Right lobe of liver (tissue), 6 donors: Measurements from ENCODE around the gene MRPL36. TPM values are rescaled to one million over a fixed set of nuclear protein-coding genes. Genes with fewer than 3 reads are reported as not detected.
A peak's percentile ranks its signal among the peaks of the same experiment; 100 is the strongest.

Experiments
- ATAC-seq, 4 donors: fragments of 200-7000 bp; cut with Tn5 transposase; one replicate each; pipeline ENCODE4 v1.9.1; 2020; ENCODE audit warnings: mild to moderate bottlenecking in 4 of 4, moderate library complexity in 4 of 4
- DNase-seq, 3 donors: peaks; one replicate each; pipeline ENCODE4 v3.0.0-alpha.2; 2020
- H3K27ac ChIP-seq, 3 donors: fragments of 200-600 bp; one replicate each; pipeline ENCODE4 v1.8.0; 2022
- H3K27me3 ChIP-seq, 2 donors: fragments of 200-600 bp; one replicate each; pipeline ENCODE4 v1.8.0; 2022
- H3K36me3 ChIP-seq, 4 donors: fragments of 200-600 bp; sonication (generic) in 1 of 4; one replicate each; pipeline versions ENCODE4 v1.5.1 to v1.8.0; 2017 to 2022; ENCODE audit warnings: control low read depth in 1 of 4
- H3K4me1 ChIP-seq, 4 donors: fragments of 200-600 bp; sonication (generic) in 1 of 4; one replicate each; pipeline versions ENCODE4 v1.5.1 to v1.8.0; 2017 to 2022; ENCODE audit warnings: control low read depth in 1 of 4
- H3K4me3 ChIP-seq, 3 donors: fragments of 200-600 bp; one replicate each; pipeline ENCODE4 v1.8.0; 2022
- H3K9me3 ChIP-seq, 4 donors: fragments of 200-600 bp; sonication (generic) in 1 of 4; one replicate each; pipeline versions ENCODE4 v1.5.1 to v1.8.0; 2017 to 2022; ENCODE audit warnings: control low read depth in 1 of 4
- CTCF ChIP-seq, 4 donors: fragments of 200-600 bp in 3 of 4; fragments of 450-650 bp in 1 of 4; IDR thresholded peaks; one replicate each; pipeline versions ENCODE4 v1.5.1 to v1.8.0; 2016 to 2022; ENCODE audit warnings: antibody characterized with exemption in 4 of 4, mild to moderate bottlenecking in 2 of 4
- POLR2A ChIP-seq: fragments of 450-650 bp; IDR thresholded peaks from one replicate; pipeline ENCODE4 v1.6.1; 2017; ENCODE audit warnings: antibody characterized with exemption, mild to moderate bottlenecking
- whole genome bisulfite sequencing: methylation state at CpG from one replicate; pipeline ENCODE4 v1.1.6; 2018; ENCODE audit warnings: low coverage, low lambda C conversion rate; ENCODE audit not compliant: insufficient coverage; ENCODE audit errors: missing lambda C conversion rate; 5-methylcytosine and 5-hydroxymethylcytosine counted together
- intact Hi-C, 2 donors: fragments of 100-400 bp; cut with DNase I; formaldehyde crosslinking; loops; one replicate each; pipeline versions ENCODE4 v1.11.2 to v1.14.1; 2022
- total RNA-seq, 6 experiments: library from RNA; depleted of rRNA in 2 of 6; stranded (reverse); fragments of >200 nt in 2 of 6; fragmentation: NEBNext Ultra II Directional in 3 of 6; extraction: Animal tissue kit (Norgen Biotek cat#: 25700) in 3 of 6; gene quantifications; one replicate each; pipeline versions ENCODE4 v1.1.0 to v1.2.4, GENCODE V29; 2016 to 2023
- donor health status: DM: no; HTN: yes; CAD: no.
- donor health status: DM: no; HTN: no; CAD: no.
- donor health status: DM: no; HTN: no; CAD: no.
- donor health status: DM: no; HTN: yes; CAD: no.
- donor health status: DM: no; HTN: yes; CAD: no.

Gene MRPL36
- total RNA-seq, 6 experiments from 2014 or later = 30.7 to 40.0 (median 35.5) TPM

DNA sequence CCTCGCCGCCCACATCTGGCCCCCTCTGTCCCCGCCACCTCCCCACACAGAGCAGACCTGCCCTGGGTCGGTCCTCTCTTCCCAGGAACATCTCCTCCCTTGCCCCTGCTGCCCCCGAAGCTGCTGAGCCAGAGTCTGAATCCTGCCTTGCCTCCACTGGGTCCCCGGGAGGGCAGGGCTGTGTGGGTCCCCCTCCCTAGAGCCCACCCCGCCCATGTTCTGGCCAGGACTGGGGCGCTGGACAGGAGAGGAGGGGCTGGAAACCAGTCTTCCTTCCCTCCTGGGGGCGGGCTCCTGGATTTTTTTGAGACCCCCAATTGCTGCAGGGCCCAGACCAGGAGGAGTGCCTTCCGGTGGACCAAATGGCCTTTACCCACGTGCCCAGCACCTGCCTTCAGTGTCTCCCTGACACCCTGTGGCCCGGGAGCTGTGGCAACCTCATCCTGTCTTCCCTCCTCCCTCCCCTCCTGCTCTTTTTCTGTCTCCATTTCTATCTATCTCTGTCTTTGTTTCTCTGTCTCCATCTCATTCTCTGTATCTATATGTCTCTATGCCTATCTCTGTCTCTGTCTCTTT, 12.1 kb downstream of the MRPL36 start:
- Histone ChIP-seq H3K27me3 (no peaks in the 10 kb centered on the region), H3K9me3 (no peaks in the 10 kb centered on the region), H3K4me3 (no peak overlapping the region), H3K4me1 (no peaks in the 10 kb centered on the region), H3K36me3 (no peaks in the 10 kb centered on the region), H3K27ac (no peak overlapping the region)
- intact Hi-C loops = no loop called here
- ATAC-seq (no peak), DNase-seq (peak in 1 of 3 donors; percentile 10)
- TF ChIP-seq CTCF (IDR thresholded peaks at IDR 0.05) (no peak), POLR2A (no peak)
- WGBS = 89% methylated on average over 4 of the region's 12 CpGs

GRCh38 chr5:1786621-1787471, 12.8 kb downstream of the MRPL36 start:
- ATAC-seq (no peak), DNase-seq (peak in 1 of 3 donors; percentile 13)
- Histone ChIP-seq H3K27ac (no peak overlapping the region), H3K27me3 (no peaks in the 10 kb centered on the region), H3K4me1 (no peaks in the 10 kb centered on the region), H3K36me3 (no peaks in the 10 kb centered on the region), H3K4me3 (no peak overlapping the region), H3K9me3 (no peaks in the 10 kb centered on the region)
- no peak for TF ChIP-seq CTCF (IDR thresholded peaks at IDR 0.05)
- no peak for TF ChIP-seq POLR2A
- 40% methylated on average over 2 of the region's 29 CpGs for WGBS
- intact Hi-C loops = no loop called here

- WGBS = 90% methylated on average over 4 of the region's 13 CpGs
- no peak for TF ChIP-seq CTCF (IDR thresholded peaks at IDR 0.05)
- Histone ChIP-seq H3K27ac (no peak overlapping the region), H3K9me3 (no peaks in the 10 kb centered on the region), H3K27me3 (no peaks in the 10 kb centered on the region), H3K4me1 (no peaks in the 10 kb centered on the region), H3K36me3 (no peaks in the 10 kb centered on the region), H3K4me3 (no peak overlapping the region)
- intact Hi-C loops = no loop called here
- DNase-seq (peak in 1 of 3 donors; percentile 8), ATAC-seq (no peak)
Observed at GRCh38 chr5:1785984-1786383, 13.7 kb downstream of the MRPL36 start.

DNA sequence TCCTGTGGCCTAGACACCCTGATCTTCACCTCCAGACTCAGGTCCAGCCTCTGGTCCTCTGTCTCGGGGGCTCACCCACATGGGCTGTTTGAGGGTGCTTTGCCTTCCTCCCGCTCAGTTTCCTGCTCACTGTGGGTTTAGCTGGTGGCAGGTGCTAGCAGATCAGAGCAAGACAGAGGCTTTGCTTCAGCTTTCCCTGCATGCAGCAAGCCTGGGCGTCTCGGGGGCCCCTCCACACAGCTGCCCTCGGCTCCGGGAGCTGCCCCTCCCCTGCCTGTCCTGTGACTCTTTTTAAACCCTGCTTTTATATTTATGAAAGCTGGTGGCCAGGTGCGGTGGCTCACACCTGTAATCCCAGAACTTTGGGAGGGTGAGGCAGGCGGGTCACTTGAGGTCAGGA, 14.6 kb downstream of the MRPL36 start:
- TF ChIP-seq POLR2A (no peak), CTCF (IDR thresholded peaks at IDR 0.05) (no peak)
- ATAC-seq = no peak
- intact Hi-C loops = no loop called here
- no peak overlapping the region for H3K4me3 ChIP-seq
- DNase-seq = no peak
- no peaks in the 10 kb centered on the region for H3K4me1 ChIP-seq
- no peaks in the 10 kb centered on the region for H3K36me3 ChIP-seq
- H3K27ac ChIP-seq = no peak overlapping the region
- no peaks in the 10 kb centered on the region for H3K9me3 ChIP-seq
- no peaks in the 10 kb centered on the region for H3K27me3 ChIP-seq
- 80% methylated on average over 3 of the region's 8 CpGs for WGBS
